Measurements from ENCODE around the gene IER3IP1. TPM values are rescaled to one million over a fixed set of nuclear protein-coding genes. Genes with fewer than 3 reads are reported as not detected.
A peak's percentile ranks its signal among the peaks of the same experiment; 100 is the strongest.
"Not testable (repeated sequence)": the region's sequence is repeated elsewhere in the genome, so short reads cannot be mapped to it uniquely, and the experiment has no call there.

The IER3IP1 gene
- total RNA-seq, 1 donor from 2014 or later = 14.8 TPM

- no peak for DNase-seq (ENCODE audit: extremely low spot score, unreplicated experiment)
- peaks cover 61% of the 10 kb centered on the region for H3K27me3 Mint-ChIP-seq (ENCODE audit: unreplicated experiment)
- H3K9me3 Mint-ChIP-seq (ENCODE audit: unreplicated experiment) = no peaks in the 10 kb centered on the region
- H3K4me3 Mint-ChIP-seq (ENCODE audit: unreplicated experiment) = no peak overlapping the region
- H3K4me1 Mint-ChIP-seq (ENCODE audit: unreplicated experiment) = no peaks in the 10 kb centered on the region
- TF ChIP-seq, protein P1, sequence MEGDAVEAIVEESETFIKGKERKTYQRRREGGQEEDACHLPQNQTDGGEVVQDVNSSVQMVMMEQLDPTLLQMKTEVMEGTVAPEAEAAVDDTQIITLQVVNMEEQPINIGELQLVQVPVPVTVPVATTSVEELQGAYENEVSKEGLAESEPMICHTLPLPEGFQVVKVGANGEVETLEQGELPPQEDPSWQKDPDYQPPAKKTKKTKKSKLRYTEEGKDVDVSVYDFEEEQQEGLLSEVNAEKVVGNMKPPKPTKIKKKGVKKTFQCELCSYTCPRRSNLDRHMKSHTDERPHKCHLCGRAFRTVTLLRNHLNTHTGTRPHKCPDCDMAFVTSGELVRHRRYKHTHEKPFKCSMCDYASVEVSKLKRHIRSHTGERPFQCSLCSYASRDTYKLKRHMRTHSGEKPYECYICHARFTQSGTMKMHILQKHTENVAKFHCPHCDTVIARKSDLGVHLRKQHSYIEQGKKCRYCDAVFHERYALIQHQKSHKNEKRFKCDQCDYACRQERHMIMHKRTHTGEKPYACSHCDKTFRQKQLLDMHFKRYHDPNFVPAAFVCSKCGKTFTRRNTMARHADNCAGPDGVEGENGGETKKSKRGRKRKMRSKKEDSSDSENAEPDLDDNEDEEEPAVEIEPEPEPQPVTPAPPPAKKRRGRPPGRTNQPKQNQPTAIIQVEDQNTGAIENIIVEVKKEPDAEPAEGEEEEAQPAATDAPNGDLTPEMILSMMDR (IDR thresholded peaks at IDR 0.05) = peak; percentile 68
- no peak overlapping the region for H3K27ac Mint-ChIP-seq (ENCODE audit: unreplicated experiment)
- H3K36me3 Mint-ChIP-seq (ENCODE audit: unreplicated experiment) = no peaks in the 10 kb centered on the region
These were observed 28.9 kb upstream of the IER3IP1 start for GRCh38 chr18:47204908-47205522.

DNA sequence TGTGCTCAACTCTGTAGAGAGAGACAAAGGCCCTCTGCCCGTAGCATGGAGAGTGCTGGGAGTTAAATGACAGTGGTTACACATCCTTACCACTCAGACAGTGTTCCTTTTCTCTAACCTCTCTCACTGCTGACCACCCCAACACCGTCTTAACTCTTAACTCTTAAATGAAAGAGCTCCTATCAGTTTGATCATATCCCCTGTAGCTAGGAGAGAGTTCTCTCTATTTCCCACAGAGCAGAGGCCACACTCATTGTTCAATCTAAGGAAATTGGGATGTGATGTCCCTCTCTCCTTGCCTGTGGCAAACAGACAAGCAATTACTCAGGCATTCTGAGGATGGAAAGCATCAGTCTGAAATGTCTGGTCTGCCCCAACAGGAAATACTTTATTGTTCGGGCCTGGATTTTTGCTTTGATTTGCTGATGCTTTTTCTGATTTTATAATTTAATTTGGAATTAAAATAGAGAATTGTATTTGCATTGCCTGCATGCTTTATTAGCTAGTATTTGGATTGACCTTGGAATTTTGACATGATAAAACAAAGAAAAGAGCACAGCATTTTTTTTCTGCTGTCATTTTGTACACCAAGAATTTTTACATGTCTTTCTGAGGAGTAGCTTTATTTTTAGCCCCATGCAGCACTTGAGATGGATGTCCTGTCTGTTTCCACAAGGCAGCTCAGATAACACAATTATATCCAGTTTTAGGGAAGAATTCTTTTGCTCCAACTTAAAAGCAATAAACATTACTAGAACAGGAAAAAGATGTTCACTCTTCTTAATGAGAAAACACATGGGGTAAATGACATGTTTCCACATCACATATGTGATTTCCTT is 27.7 kb upstream of the IER3IP1 start:
- Mint-ChIP-seq H3K4me1 (ENCODE audit: unreplicated experiment) (no peaks in the 10 kb centered on the region), H3K4me3 (ENCODE audit: unreplicated experiment) (no peak overlapping the region), H3K36me3 (ENCODE audit: unreplicated experiment) (no peaks in the 10 kb centered on the region), H3K27me3 (ENCODE audit: unreplicated experiment) (peaks cover 61% of the 10 kb centered on the region), H3K27ac (ENCODE audit: unreplicated experiment) (no peak overlapping the region), H3K9me3 (ENCODE audit: unreplicated experiment) (no peaks in the 10 kb centered on the region)
- no peak for DNase-seq (ENCODE audit: extremely low spot score, unreplicated experiment)
- TF ChIP-seq, protein P1 (IDR thresholded peaks at IDR 0.05) = no peak

DNA sequence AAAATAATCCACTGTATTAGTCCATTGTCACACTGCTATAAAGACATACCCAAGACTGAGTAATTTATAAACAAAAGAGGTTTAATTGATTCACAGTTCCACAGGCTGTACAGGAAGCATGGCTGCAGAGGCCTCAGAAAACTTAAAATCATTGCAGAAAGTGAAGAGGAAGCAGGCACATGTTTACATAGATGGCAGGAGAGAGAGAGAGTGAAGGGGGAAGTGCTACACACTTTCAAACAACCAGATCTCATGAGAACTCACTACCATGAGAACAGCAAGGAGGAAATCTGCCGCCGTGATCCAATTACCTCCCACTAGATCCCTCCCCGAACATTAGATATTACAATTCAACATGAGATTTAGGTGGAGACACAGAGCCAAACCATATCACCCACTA is 19.8 kb upstream of the IER3IP1 start:
- not testable (repeated sequence) for H3K4me1 Mint-ChIP-seq (ENCODE audit: unreplicated experiment); H3K27ac Mint-ChIP-seq (ENCODE audit: unreplicated experiment); H3K9me3 Mint-ChIP-seq (ENCODE audit: unreplicated experiment); H3K4me3 Mint-ChIP-seq (ENCODE audit: unreplicated experiment); DNase-seq (ENCODE audit: extremely low spot score, unreplicated experiment); H3K36me3 Mint-ChIP-seq (ENCODE audit: unreplicated experiment)
- H3K27me3 Mint-ChIP-seq (ENCODE audit: unreplicated experiment) = peaks cover 69% of the 10 kb centered on the region

DNA sequence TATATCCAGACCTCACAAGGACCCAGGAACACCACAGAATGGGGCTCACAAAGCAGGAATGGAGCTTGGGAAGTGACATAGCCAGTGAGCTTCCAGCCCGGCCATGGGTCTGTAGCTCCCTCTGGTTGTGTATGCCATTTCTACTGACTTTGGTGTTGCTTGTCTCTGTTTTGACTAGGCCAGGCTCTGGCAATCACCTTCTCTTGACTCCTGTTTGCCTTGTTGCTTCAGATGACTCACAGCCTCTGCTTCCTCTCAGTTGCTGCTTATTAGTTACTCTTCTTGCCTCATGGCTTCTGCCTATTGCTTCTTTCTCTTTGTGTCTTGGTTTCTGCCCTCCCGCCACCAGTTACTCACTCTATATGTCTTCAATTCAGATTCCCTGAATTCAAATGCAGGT is 15.8 kb upstream of the IER3IP1 start:
- Mint-ChIP-seq H3K4me3 (ENCODE audit: unreplicated experiment) (no peak overlapping the region), H3K9me3 (ENCODE audit: unreplicated experiment) (no peaks in the 10 kb centered on the region), H3K27me3 (ENCODE audit: unreplicated experiment) (peaks cover 57% of the 10 kb centered on the region), H3K27ac (ENCODE audit: unreplicated experiment) (no peak overlapping the region), H3K36me3 (ENCODE audit: unreplicated experiment) (no peaks in the 10 kb centered on the region), H3K4me1 (ENCODE audit: unreplicated experiment) (no peaks in the 10 kb centered on the region)
- TF ChIP-seq, protein P1 (IDR thresholded peaks at IDR 0.05) = no peak
- DNase-seq (ENCODE audit: extremely low spot score, unreplicated experiment) = no peak

GRCh38 chr18:47187721-47188120 is 11.6 kb upstream of the IER3IP1 start:
- Mint-ChIP-seq H3K36me3 (ENCODE audit: unreplicated experiment) (no peaks in the 10 kb centered on the region), H3K4me3 (ENCODE audit: unreplicated experiment) (no peak overlapping the region), H3K4me1 (ENCODE audit: unreplicated experiment) (no peaks in the 10 kb centered on the region), H3K9me3 (ENCODE audit: unreplicated experiment) (no peaks in the 10 kb centered on the region), H3K27ac (ENCODE audit: unreplicated experiment) (no peak overlapping the region), H3K27me3 (ENCODE audit: unreplicated experiment) (peaks cover 62% of the 10 kb centered on the region)
- TF ChIP-seq, protein P1 (IDR thresholded peaks at IDR 0.05) = no peak
- no peak for DNase-seq (ENCODE audit: extremely low spot score, unreplicated experiment)
